ENCODE results near the gene SORL1.
"Not testable (repeated sequence)": the region's sequence is repeated elsewhere in the genome, so short reads cannot be mapped to it uniquely, and the experiment has no call there.

SORL1 gene

DNA sequence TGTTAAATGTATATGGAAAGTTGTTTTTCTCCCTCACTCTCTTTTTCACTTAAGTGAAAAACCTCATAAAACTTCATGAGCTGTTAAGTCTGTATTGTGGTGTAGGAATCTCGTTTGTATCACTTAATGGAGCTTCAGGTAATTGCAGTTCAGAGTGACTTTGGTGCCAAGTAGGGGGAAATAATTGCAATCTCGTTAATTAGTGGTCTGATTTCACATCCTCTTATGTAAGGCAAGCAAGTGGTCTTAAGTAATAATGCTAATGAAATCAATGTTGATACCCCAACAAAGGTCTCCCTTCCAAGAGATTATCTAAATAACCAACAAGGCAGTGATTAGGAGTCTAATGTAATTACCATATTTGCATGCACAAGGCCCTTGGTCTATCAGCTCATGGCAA is 174.9 kb downstream of the SORL1 start:
- no peak for DNase-seq (ENCODE audit: low read depth in 2 of 2)

DNA sequence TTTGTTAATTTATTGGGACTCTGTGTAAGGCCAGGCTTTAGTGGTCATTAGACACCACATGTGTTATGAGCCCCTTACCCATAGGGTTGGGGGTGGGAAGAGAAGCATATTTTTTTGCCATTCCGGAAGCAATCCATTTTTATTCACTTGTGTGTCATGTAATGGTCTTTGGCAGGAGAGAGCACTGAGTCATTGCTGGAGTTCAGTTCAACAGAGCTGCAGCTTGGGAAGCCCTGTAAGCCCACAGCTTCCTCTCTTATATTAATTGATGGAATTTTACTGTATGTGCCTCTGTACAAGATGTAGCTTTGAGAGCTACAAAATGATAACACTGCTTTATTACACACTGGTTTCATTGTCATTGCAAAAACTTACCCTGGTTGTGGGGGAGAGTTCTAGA is 177.9 kb downstream of the SORL1 start:
- no peak for DNase-seq (ENCODE audit: low read depth in 2 of 2)

DNA sequence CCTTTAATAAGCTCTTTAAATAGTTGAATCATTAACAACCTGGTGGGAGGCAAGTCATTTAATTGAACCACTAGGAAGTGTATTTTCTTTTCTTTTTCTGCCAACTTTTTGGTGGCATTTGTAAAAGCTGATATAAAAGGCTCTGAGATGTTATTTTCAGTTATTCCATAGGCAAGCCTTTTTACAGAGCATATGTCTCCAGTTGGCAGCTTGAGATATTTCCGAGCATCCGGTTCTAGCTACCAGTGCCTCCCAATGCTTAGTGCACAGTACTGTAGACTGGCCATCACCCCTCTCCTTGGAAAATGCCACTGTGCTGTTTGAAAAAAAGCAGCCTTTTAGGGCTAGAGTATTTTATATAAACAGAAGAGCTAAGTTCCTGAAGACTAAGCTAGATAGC is 179.3 kb downstream of the SORL1 start:
- DNase-seq (ENCODE audit: low read depth in 2 of 2): no peak

DNA sequence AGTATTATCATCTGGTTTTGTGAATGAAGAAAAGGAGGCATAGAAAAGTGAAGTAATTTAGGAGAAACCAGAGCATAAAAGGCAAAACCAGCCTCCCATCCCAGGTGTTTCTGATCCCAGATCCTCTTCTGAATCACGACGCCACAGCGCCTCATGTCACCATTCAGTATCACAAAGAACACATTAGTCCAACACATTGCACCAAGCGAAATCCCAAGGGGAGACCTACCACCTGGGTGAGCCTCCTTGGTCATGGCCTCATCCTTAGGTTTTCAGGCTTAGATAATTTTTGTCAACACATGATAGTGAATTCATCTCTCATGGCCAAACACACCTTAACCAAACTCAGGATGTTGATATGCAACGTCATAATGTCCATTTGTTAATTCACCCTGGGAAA is 182.2 kb downstream of the SORL1 start:
- no peak for DNase-seq (ENCODE audit: low read depth in 2 of 2)

DNA sequence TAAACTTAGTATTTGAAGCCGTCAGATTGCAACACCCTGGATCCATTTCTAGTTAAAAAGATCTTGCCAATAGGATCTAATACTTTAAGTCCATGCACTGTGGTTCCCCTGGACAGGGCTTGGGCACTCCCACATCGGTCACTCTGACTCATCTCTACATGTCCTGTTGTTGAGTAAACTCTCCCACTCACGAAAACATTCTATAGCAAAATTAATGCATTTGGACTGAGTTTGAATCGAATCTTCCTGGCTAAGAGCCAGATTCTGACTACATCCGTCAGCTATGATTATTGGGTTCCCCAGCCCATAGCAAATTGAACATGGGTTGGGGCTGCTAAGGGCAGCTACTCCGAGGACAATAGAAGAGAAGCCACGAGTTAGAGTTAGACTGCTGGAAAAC is 182.8 kb downstream of the SORL1 start:
- no peak for DNase-seq (ENCODE audit: low read depth in 2 of 2)

DNA sequence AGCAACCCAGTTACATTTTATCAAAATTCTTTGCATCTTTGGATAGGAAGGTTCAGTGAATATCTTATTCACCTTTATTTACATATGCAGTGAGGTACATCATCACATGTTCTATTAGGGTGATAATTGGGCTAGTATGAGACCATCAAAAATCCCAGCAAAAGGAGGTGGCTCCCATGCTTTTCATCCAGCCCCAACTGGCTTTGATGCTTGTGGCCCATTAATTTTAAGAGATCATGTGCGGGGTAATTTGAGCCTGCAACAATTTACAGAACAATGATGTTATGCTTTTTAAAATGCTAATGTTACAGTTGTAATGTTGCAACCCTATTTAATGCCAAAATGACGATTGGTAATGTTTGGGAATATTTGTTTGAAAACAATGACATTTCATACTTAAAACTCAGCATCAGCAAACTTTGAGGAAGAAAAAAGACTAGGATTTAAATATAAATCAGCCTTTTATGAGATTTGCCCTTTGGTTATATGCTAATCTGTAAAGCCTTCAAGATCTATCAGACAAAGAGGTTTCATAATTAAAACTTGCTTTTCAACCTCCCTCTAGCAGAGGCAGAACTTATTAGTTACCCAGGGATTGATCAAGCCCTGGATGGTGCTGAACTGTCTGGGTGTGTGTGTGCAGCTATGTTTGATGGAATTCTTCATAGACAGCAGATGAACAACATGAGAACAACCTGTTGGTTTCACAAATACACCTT is 184.1 kb downstream of the SORL1 start:
- no peak for DNase-seq (ENCODE audit: low read depth in 2 of 2)

DNA sequence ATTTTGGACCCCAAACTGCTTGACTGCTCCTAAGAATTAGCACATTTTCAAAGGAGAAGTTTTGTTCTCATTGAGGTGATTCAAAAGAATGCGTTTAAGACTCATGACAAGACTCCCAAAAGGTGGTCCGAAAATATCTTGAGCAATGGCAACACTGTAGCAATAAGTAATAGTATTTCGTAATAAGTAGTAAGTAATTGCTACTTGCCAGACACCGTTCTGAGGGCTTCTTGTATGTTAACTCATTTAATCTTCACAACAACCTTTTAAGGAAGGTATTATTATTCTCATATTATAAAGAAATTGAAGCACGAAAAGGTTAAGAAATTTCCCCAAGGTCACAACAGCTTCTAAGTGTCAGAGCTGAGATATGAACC is 184.7 kb downstream of the SORL1 start:
- no peak for DNase-seq (ENCODE audit: low read depth in 2 of 2)

DNA sequence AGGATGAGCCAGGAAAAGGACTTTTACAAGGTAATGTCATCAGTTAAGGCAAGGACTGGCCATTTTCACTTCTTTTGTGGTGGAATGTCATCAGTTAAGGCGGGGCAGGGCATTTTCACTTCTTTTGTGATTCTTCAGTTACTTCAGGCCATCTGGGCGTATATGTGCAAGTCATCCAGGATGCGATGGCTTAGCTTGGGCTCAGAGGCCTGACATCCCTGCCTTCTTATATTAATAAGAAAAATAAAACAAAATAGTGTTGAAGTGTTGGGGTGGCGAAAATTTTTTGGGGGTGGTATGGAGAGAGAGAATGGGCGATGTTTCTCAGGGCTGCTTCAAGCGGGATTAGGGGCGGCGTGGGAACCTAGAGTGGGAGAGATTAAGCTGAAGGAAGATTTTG is 185.5 kb downstream of the SORL1 start:
- DNase-seq (ENCODE audit: low read depth in 2 of 2): not testable (repeated sequence)

DNA sequence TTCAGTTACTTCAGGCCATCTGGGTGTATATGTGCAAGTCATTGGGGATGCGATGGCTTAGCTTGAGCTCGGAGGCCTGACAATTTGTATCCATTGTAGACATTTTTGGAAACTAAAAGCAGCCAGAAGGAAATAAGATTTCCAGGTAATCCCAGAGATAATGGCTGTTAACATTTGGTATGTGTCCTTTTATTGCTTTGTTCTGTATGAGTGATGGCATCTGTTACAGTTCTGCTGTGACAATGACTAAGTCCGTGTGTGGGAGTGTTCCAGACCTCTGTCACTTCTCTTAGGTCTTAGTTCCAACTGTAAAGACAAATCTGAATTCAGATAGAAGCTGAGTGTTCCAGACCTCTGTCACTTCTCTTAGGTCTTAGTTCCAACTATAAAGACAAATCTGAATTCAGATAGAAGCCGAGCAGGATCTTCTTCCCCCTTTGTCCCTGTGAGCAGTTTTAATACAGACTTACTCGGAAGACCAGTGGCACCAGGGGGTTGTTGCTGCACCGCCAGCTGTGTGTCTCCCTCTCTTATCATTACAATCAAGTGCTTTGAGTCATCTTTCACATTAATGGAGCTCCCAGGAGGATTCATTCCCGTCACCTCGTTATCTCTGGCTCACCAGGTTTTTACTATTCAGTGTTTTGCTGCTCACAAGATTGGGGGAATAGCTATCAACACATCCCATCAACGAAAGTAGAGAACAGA is 191.5 kb downstream of the SORL1 start:
- no peak for DNase-seq (ENCODE audit: low read depth in 2 of 2)

DNA sequence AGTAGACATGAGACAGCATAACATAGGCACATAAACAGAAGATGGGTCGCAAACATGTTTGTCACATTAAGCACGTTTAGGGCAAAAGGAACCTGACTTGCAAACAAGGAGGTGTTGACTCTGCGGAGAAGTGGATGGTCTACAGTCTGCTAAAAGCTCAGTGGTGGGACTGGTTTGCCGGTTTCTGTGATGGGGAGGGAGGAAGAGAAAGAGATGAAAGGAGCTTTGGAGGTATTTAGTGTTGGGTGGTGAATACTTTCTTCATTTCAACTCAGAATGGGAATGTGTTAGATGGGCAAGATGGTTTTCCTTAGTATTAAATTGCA is 192.0 kb downstream of the SORL1 start:
- no peak for DNase-seq (ENCODE audit: low read depth in 2 of 2)

DNA sequence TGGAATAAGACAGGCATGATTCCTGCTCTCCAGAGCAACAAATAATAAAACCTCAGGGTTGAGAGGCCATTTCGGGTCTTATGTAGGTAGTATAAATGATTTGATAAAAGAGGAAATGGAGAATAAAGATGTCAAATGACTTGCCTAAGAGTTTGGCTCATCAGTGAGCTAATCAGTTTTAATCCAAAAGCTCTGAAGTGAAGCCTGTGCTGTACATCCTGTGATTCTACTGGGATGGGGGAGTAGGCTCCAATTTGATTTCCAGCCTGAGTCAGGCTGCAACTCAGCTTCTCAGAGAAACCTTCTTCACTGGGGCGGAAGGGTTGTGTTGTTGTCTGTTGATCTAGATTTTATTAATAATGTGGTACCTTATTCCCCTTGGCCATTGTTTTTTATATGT is 192.9 kb downstream of the SORL1 start:
- no peak for DNase-seq (ENCODE audit: low read depth in 2 of 2)

DNA sequence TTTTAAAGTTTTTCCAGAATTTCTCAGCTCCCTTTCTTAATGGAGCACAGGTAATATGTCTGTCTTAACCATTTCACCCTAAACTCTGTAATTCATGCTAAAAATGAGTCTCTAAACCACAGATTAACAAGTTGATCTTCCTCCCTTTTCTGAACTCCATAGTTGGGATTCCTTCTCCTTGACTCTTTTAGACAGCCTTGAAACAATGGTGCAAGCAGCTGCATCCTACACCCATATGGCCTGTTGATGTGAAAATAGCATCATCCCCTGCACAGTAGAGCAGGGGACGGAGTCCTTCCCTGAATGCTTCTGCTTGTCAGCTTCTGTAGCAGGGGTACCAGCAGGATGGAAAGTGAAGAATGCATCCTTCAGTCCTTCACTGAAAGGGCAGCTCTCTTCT is 193.5 kb downstream of the SORL1 start:
- no peak for DNase-seq (ENCODE audit: low read depth in 2 of 2)

DNA sequence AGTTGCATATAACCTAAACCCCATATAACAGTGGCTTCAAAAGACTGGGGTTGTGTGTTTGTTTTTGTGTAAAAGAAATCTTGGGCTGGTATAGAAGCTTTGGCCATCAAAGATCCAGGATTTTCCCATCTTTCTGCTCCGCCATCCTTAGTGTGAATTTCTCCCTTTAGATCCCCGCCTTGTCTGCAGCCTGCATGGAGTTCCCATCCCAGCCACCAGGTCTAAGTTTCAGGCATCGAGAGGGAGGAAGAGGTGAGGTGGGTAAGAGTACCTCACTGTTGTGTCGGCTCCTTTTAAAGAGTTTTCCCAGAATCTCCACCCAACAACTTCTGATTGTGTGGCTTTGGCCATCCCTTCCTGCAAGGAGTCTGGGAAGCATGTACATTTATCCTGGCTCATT is 196.2 kb downstream of the SORL1 start:
- DNase-seq (ENCODE audit: low read depth in 2 of 2): no peak

DNA sequence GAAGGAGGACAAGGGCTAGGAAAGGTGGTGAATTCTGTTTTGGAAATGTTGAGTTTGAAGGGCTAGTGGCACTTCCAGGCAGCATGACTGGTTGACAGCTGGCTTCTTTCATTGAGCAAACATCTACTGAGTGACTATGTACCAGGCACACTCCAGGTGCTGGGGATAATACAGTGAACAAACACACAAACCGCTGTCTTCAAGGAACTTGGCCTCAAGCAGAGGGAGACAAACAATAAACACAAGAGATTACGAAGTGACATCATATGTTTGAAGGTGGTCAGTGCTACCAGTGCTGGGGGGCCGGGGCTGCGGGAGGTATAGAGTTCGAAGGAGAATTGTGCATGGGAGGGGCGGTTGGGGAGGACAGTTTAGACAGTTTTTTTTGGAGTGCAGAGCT is 197.7 kb downstream of the SORL1 start:
- DNase-seq (ENCODE audit: low read depth in 2 of 2): no peak

DNA sequence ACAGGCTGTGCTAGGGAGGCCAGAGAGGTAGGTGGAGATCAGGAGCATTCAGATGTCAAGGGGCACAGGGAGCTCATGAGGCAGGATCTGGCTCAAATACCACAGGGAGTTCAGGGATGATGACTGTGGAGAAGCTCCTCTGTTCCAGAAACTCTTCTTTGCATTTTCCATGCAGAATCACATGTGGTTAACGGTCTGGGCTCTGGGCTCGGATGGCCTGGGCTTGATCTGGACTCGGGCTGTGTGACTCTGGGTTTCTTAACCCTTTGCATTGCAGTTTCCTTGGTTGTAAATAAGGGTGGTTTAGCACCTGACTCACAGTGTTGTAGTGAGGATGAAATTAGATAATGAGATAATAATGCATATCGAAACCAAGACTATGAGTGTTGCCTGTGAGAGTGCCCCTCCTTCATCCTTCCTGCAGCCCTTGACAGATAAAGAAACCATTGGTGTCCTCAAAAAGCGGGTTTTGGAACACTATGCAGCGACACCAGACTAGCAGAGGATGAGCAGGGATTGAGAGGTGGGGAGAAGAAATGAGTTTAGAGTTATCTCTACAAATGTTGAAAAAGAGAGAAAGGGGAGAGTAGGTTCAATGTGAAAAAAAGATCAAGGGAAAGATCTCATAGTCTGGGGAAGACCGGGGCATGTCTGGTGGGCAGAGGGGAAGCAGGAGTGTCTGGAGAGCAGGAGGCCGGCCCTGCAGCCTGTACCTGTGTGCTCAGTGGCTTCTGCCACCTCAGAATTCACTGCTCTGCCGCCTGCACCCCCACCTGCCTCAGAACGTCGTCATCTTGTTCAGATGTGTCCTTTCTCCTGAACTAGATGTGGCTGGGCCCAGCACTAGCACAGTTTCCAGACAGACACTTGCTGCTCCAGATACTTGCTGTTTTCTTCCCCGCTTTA is 198.5 kb downstream of the SORL1 start:
- no peak for DNase-seq (ENCODE audit: low read depth in 2 of 2)

DNA sequence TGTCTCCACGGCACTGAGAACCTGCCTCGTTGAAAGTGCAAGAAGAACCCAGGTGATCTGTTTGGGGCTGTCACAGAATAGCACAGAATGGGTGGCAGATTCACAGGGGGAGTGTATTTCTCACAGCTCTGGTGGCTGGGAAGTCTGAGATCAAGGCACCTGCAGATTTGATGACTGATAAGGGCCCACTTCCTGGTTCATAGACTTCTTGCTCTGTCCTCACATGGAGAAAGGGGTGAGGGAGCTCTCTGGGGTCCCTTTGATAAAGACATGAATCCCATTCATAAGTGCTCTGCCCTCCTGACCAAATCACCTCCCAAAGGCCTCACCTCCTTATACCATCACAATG is 199.1 kb downstream of the SORL1 start:
- no peak for DNase-seq (ENCODE audit: low read depth in 2 of 2)

DNA sequence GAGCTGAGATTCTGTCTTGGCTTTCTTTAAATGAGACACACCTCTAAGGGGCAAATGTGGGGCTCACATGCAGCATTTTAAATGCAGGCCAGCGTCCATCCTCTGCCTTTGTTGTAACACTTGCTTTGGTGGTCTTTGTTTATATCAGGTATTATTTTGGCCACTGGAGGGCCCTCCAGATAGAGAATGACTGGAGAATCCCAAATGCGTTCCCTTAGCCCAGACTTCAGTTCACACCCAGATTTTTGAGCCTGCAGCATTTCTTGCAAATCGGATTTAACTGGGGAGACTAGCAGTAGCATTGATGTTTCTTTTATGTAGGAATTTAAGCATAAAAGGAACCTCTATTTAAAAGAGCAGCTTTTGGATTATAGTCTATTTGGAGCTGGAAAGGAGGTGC is 200.9 kb downstream of the SORL1 start:
- no peak for DNase-seq (ENCODE audit: low read depth in 2 of 2)

DNA sequence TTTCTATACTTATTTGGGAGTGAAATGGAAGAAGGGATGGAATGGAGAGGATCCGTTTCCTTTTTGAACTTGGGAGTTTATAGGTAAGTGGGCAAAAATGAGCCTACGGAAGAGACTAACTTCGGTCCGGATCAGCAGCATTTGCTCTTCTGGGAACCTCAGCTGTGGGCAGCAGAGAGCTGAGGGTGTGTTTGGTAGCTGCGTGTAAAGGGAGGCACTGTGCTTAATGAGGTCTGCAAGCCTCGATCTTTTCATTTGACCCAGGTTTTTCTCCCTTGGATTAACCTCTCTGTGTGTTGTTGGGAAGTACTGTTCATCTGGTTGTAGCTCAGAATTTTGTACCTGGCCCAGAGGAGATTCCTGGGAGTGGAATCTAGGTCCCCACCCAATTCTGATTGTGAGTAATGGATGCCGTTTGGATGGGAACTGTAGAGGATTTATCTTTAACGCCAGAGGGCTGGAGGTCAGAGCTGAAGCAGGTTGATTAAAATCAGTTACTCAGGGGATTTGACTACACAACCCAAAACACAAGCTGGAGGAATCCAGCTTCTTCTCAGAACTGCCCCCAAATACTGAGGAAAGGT is 202.2 kb downstream of the SORL1 start:
- DNase-seq (ENCODE audit: low read depth in 2 of 2): no peak

DNA sequence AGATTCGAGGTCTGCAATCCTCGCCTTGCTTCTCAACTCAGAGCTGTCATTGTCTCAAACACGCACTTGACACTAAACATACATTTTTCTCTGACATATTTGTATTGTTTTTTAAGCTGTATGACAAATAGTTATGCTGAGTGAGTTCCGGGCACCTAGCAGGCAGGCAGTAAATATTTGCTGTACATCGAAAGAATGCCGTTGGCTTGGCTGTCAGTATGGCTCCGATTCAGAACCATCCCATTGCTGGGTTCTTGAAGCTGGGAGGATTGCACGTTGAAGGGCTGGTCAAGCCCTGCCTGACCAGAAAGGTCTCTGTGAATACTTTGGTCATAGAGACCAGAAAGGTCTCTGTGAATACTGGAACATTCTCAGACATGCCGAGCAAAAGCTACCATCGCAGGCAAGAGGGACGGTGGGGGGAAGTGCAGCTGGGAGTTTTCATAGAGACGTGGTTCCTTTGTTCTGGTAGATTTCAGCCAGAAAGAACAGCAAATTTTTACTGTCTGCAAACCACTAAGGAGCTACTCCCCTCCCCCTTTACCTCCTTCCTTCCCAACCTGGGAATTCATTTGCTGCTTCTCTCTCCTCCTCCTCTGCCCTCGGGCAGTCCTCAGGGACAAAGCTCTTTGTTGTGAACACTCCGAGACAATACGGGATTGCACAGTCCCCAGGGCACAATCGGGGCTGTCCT is 202.9 kb downstream of the SORL1 start:
- DNase-seq (ENCODE audit: low read depth in 2 of 2): no peak

DNA sequence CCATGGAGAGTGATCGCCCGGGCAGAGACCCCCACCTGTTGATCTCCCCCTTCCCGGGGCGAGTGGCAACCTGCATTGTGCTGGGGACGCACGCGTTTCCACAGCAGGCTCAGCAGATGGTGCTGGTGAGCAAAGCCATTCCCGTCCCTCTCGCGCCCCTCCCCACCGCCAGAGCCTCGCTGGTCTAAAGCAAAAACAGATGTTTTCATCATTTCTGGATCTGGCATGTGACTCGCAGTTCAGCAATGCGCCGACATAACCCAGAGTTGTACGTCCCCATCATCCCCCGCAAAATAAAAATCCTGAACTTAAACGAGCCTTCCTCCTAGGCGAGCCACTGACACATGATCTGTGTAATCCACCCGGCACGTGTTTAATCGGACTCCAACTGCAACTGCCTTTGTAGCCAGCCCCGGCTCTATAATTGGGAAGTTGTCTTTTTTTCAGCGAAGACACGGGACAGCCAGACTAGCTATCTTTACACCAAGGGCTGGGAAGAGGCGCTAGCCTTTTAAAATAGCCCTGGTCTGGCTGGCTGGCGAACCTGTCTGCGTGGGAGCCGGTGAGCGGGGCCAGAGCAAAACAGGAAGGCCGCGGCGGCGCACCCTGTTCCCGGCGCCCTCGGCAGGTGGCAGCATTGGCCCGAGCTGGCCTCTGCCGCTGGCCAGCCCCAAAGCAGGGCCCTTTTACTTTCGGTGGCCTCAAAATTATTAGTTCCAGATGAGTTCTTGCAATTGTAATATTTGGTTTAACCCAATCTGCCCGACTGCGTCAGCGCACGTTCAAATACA is 203.6 kb downstream of the SORL1 start:
- DNase-seq (ENCODE audit: low read depth in 2 of 2): peak; percentile 32 to 34

All from stimulated activated CD8-positive, alpha-beta memory T cell treated with anti-CD3 and anti-CD28 coated beads, Interleukin-15, amount 100 ng/mL, for 4 hours (primary cell).